ENCODE measurements around the gene CLDN6.
"Not testable (repeated sequence)": the region's sequence is repeated elsewhere in the genome, so short reads cannot be mapped to it uniquely, and the experiment has no call there.

The CLDN6 gene

GRCh38 chr16:3057181-3058138 is 39.5 kb upstream of the CLDN6 start:
- Histone ChIP-seq H3K4me3 (ENCODE audit: low read length) (no peak overlapping the region), H3K9me3 (ENCODE audit: low read length) (no peaks in the 10 kb centered on the region), H3K36me3 (ENCODE audit: insufficient read depth, low read length) (no peaks in the 10 kb centered on the region), H3K27me3 (ENCODE audit: insufficient read depth, low read length) (no peaks in the 10 kb centered on the region), H2AFZ (ENCODE audit: low read depth, low read length) (no peak overlapping the region), H3K4me1 (ENCODE audit: insufficient read depth, low read length) (peaks cover 7% of the 10 kb centered on the region)

- H2AFZ ChIP-seq (ENCODE audit: low read depth, low read length) = no peak overlapping the region
- no peaks in the 10 kb centered on the region for H3K9me3 ChIP-seq (ENCODE audit: low read length)
- no peak overlapping the region for H3K4me3 ChIP-seq (ENCODE audit: low read length)
- H3K4me1 ChIP-seq (ENCODE audit: insufficient read depth, low read length) = peaks cover 7% of the 10 kb centered on the region
- H3K27me3 ChIP-seq (ENCODE audit: insufficient read depth, low read length) = no peaks in the 10 kb centered on the region
- no peaks in the 10 kb centered on the region for H3K36me3 ChIP-seq (ENCODE audit: insufficient read depth, low read length)
Observed at GRCh38 chr16:3056336-3057180, 38.6 kb upstream of the CLDN6 start.

- H3K36me3 ChIP-seq (ENCODE audit: insufficient read depth, low read length); H3K27me3 ChIP-seq (ENCODE audit: insufficient read depth, low read length); H3K9me3 ChIP-seq (ENCODE audit: low read length); H2AFZ ChIP-seq (ENCODE audit: low read depth, low read length); H3K4me1 ChIP-seq (ENCODE audit: insufficient read depth, low read length); H3K4me3 ChIP-seq (ENCODE audit: low read length): not testable (repeated sequence)
Observed at GRCh38 chr16:3055734-3056115, 37.7 kb upstream of the CLDN6 start.

- no peaks in the 10 kb centered on the region for H3K27me3 ChIP-seq (ENCODE audit: insufficient read depth, low read length)
Observed at GRCh38 chr16:3054965-3055733, 37.2 kb upstream of the CLDN6 start.

GRCh38 chr16:3053330-3053710 is 35.3 kb upstream of the CLDN6 start:
- not testable (repeated sequence) for H3K4me1 ChIP-seq (ENCODE audit: insufficient read depth, low read length); H2AFZ ChIP-seq (ENCODE audit: low read depth, low read length); H3K9me3 ChIP-seq (ENCODE audit: low read length); H3K36me3 ChIP-seq (ENCODE audit: insufficient read depth, low read length); H3K4me3 ChIP-seq (ENCODE audit: low read length); H3K27me3 ChIP-seq (ENCODE audit: insufficient read depth, low read length)

More at GRCh38 chr16:3054965-3055733, 37.2 kb upstream of the CLDN6 start:
- Histone ChIP-seq H2AFZ (ENCODE audit: low read depth, low read length) (no peak overlapping the region), H3K9me3 (ENCODE audit: low read length) (no peaks in the 10 kb centered on the region), H3K4me3 (ENCODE audit: low read length) (no peak overlapping the region), H3K36me3 (ENCODE audit: insufficient read depth, low read length) (no peaks in the 10 kb centered on the region), H3K4me1 (ENCODE audit: insufficient read depth, low read length) (peaks cover 7% of the 10 kb centered on the region)

- H3K9me3 ChIP-seq (ENCODE audit: low read length); H3K4me3 ChIP-seq (ENCODE audit: low read length); H2AFZ ChIP-seq (ENCODE audit: low read depth, low read length); H3K36me3 ChIP-seq (ENCODE audit: insufficient read depth, low read length); H3K4me1 ChIP-seq (ENCODE audit: insufficient read depth, low read length): not testable (repeated sequence)
- H3K27me3 ChIP-seq (ENCODE audit: insufficient read depth, low read length) = peaks cover 15% of the 10 kb centered on the region
Observed at GRCh38 chr16:3052571-3053329, 34.8 kb upstream of the CLDN6 start.

- H3K4me3 ChIP-seq (ENCODE audit: low read length) = no peak overlapping the region
- H2AFZ ChIP-seq (ENCODE audit: low read depth, low read length) = no peak overlapping the region
- H3K36me3 ChIP-seq (ENCODE audit: insufficient read depth, low read length) = no peaks in the 10 kb centered on the region
- no peaks in the 10 kb centered on the region for H3K9me3 ChIP-seq (ENCODE audit: low read length)
- H3K4me1 ChIP-seq (ENCODE audit: insufficient read depth, low read length) = no peaks in the 10 kb centered on the region
- peaks cover 27% of the 10 kb centered on the region for H3K27me3 ChIP-seq (ENCODE audit: insufficient read depth, low read length)
Observed at GRCh38 chr16:3051494-3051893, 33.5 kb upstream of the CLDN6 start.

- Histone ChIP-seq H3K36me3 (ENCODE audit: insufficient read depth, low read length) (no peaks in the 10 kb centered on the region), H3K9me3 (ENCODE audit: low read length) (no peaks in the 10 kb centered on the region), H3K27me3 (ENCODE audit: insufficient read depth, low read length) (peaks cover 32% of the 10 kb centered on the region)
Observed at GRCh38 chr16:3051009-3051408, 33.0 kb upstream of the CLDN6 start.

GRCh38 chr16:3050487-3050886 is 32.5 kb upstream of the CLDN6 start:
- H3K9me3 ChIP-seq (ENCODE audit: low read length) = no peaks in the 10 kb centered on the region
- peaks cover 36% of the 10 kb centered on the region for H3K27me3 ChIP-seq (ENCODE audit: insufficient read depth, low read length)
- H3K4me3 ChIP-seq (ENCODE audit: low read length) = no peak overlapping the region
- no peaks in the 10 kb centered on the region for H3K36me3 ChIP-seq (ENCODE audit: insufficient read depth, low read length)
- H3K4me1 ChIP-seq (ENCODE audit: insufficient read depth, low read length) = peaks cover 7% of the 10 kb centered on the region
- H2AFZ ChIP-seq (ENCODE audit: low read depth, low read length) = no peak overlapping the region

More at GRCh38 chr16:3051009-3051408, 33.0 kb upstream of the CLDN6 start:
- Histone ChIP-seq H3K4me1 (ENCODE audit: insufficient read depth, low read length) (peaks cover 3% of the 10 kb centered on the region), H2AFZ (ENCODE audit: low read depth, low read length) (no peak overlapping the region), H3K4me3 (ENCODE audit: low read length) (no peak overlapping the region)

GRCh38 chr16:3049921-3050481 is 32.0 kb upstream of the CLDN6 start:
- Histone ChIP-seq H3K27me3 (ENCODE audit: insufficient read depth, low read length) (peaks cover 40% of the 10 kb centered on the region), H3K4me1 (ENCODE audit: insufficient read depth, low read length) (peaks cover 10% of the 10 kb centered on the region), H3K9me3 (ENCODE audit: low read length) (no peaks in the 10 kb centered on the region), H3K36me3 (ENCODE audit: insufficient read depth, low read length) (no peaks in the 10 kb centered on the region), H3K4me3 (ENCODE audit: low read length) (no peak overlapping the region), H2AFZ (ENCODE audit: low read depth, low read length) (no peak overlapping the region)

GRCh38 chr16:3047387-3047720 is 29.4 kb upstream of the CLDN6 start:
- H2AFZ ChIP-seq (ENCODE audit: low read depth, low read length) = no peak overlapping the region
- H3K9me3 ChIP-seq (ENCODE audit: low read length) = no peaks in the 10 kb centered on the region
- H3K27me3 ChIP-seq (ENCODE audit: insufficient read depth, low read length) = peaks cover 45% of the 10 kb centered on the region
- no peak overlapping the region for H3K4me3 ChIP-seq (ENCODE audit: low read length)
- peaks cover 10% of the 10 kb centered on the region for H3K4me1 ChIP-seq (ENCODE audit: insufficient read depth, low read length)
- no peaks in the 10 kb centered on the region for H3K36me3 ChIP-seq (ENCODE audit: insufficient read depth, low read length)
